SH-SY5Y (cell line): ENCODE measurements around the gene CSTB.

Experiments
- GATA2 ChIP-seq: IDR thresholded peaks from 2 replicates; pipeline ENCODE4 v1.6.1; 2011; ENCODE audit warnings: mild to moderate bottlenecking, low read depth, low read length
- GATA3 ChIP-seq: IDR thresholded peaks from 2 replicates; pipeline ENCODE4 v1.6.1; 2011; ENCODE audit warnings: low read depth, mild to moderate bottlenecking, low read length, moderate library complexity

GRCh38 chr21:43790010-43790524 is 14.0 kb upstream of the CSTB start:
- TF ChIP-seq GATA2: no peak
- TF ChIP-seq GATA3: no peak
